ENCODE results near the gene VPS26C.

VPS26C gene

DNA sequence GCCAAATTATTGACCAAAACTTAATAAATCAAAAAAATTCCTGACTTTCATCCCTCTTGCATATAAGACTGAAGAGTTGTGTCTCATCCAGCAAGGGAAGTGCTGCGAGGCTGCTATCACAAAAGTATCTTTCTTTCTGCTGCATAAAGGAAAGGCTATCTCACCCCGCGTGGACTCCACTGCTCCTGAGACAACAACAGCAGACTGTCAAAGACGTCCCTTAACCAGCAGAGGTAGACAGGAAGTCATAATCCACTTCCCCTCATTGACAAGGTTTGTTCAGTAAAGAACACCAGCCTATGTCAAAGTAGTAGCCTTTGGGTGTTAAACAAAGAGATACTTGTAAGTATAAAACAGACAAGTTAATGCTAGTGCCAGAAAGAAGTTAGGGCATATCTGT, 29.4 kb downstream of the VPS26C start:
- H3K4me3 ChIP-seq (ENCODE audit: low read length), result no peak overlapping the region
- DNase-seq (ENCODE audit: low read depth), result no peak
- TF ChIP-seq, protein P1, sequence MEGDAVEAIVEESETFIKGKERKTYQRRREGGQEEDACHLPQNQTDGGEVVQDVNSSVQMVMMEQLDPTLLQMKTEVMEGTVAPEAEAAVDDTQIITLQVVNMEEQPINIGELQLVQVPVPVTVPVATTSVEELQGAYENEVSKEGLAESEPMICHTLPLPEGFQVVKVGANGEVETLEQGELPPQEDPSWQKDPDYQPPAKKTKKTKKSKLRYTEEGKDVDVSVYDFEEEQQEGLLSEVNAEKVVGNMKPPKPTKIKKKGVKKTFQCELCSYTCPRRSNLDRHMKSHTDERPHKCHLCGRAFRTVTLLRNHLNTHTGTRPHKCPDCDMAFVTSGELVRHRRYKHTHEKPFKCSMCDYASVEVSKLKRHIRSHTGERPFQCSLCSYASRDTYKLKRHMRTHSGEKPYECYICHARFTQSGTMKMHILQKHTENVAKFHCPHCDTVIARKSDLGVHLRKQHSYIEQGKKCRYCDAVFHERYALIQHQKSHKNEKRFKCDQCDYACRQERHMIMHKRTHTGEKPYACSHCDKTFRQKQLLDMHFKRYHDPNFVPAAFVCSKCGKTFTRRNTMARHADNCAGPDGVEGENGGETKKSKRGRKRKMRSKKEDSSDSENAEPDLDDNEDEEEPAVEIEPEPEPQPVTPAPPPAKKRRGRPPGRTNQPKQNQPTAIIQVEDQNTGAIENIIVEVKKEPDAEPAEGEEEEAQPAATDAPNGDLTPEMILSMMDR (IDR thresholded peaks at IDR 0.05; ENCODE audit: insufficient read depth, low read depth, low read length, missing control alignments), result no peak

DNA sequence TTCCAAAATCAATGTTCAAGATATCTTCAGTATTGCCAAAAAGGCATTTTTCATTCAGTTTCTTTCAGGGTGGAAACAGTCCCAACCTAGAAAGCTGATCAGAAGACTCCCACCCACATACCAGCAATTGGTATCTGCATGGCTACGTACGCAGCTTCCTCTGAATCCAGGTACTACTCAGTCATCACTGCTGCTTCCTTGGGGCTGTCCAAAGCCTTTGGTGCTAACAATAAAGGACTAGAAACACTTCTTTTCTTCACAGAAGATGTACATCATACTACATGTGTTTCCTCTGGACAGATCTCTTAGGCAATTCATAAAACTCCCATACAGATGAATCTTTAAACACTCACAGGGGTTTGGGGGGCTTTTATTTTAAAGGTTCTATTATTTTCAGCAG, 29.8 kb downstream of the VPS26C start:
- no peak overlapping the region for H3K4me3 ChIP-seq (ENCODE audit: low read length)
- DNase-seq (ENCODE audit: low read depth), result no peak
- TF ChIP-seq, protein P1 (IDR thresholded peaks at IDR 0.05; ENCODE audit: insufficient read depth, low read depth, low read length, missing control alignments), result no peak

DNA sequence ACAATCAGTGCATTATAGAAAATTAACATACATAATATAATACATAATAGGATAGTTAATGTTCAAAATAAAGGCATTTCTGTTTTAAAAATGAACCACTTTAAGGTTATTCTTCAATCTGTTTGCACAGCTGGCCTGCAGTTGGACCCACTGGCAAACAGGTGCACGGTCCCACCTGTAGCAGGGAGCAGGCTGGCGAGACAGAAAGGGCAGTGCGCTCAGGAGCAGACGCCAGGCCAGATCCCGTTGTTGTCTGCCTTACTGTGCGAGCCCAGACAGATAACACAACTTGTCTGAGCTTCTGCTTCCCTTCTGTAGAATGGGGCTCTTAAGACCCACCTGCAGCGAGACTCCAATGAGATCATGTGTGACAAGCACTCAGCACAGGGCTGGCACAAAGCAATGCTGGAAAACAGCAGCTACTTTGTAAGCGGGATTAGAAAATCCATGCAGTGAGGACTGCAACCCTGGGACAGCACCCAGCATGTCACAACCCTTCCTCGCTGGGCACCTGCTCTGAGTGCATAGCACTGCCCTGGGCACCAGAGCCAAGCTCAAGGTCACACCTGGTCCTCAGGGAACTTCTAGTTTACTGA, 33.5 kb downstream of the VPS26C start:
- no peak for DNase-seq (ENCODE audit: low read depth)
- TF ChIP-seq, protein P1 (IDR thresholded peaks at IDR 0.05; ENCODE audit: insufficient read depth, low read depth, low read length, missing control alignments), result no peak

DNA sequence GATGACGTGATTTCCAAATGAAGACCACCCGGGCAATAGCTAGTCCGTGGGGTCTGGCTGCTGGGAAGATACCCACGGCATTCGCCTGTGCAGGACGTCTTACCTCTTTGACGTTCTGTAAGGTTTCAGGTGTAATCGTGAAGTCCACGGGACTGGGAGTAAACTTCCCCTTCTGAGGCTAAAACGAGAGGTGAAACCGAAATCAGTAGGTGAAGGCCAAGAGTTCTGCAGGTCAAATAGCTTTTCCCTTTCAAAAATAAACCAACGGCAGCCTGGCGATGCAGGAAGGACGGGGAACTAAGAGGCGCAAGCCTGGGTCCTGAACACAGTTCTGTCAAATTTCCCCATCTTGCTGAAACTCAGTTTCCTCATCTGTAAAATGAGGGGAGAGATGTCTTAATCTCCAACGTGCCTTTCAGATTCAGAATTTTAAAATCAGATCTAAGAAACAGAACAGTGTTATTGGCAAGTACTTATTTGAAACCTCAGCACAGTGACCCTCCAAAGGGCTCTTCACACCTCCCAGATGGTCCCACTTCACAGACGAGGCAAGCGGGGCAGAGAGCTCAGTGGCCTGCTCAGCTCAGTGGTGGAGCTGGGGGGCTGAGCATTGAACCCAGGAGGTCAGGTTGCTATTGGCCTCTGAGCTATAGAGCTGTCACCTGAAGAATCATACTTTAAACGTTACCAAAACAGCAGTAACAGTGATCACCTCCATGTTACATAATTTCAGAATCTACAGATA, 34.7 kb downstream of the VPS26C start:
- H3K4me3 ChIP-seq (ENCODE audit: low read length), result no peak overlapping the region
- no peak for DNase-seq (ENCODE audit: low read depth)
- TF ChIP-seq, protein P1 (IDR thresholded peaks at IDR 0.05; ENCODE audit: insufficient read depth, low read depth, low read length, missing control alignments), result no peak

More for the DNA sequence above, 33.5 kb downstream of the VPS26C start:
- H3K4me3 ChIP-seq (ENCODE audit: low read length), result no peak overlapping the region

DNA sequence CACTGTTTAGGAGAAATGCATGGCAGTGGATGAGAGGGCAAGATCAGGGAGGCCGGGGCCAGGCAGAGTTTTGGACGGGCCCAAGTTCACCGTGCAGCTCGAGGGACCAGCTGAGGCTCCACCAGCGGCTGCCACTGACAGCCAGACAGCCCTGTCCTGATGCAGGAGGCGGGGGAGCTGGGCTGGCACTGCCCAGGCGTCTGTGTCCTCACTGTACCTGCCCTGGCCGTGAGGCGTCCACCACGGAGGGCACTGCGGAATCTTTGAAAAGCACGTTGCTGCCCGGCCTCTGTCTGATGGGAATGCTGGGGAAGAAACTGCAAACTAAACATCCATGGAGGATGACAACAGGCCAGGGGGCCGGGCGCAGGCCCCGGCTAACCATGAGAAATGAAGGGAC, 35.5 kb downstream of the VPS26C start:
- TF ChIP-seq, protein P1 (IDR thresholded peaks at IDR 0.05; ENCODE audit: insufficient read depth, low read depth, low read length, missing control alignments), result no peak
- no peak for DNase-seq (ENCODE audit: low read depth)
- H3K4me3 ChIP-seq (ENCODE audit: low read length), result no peak overlapping the region

DNA sequence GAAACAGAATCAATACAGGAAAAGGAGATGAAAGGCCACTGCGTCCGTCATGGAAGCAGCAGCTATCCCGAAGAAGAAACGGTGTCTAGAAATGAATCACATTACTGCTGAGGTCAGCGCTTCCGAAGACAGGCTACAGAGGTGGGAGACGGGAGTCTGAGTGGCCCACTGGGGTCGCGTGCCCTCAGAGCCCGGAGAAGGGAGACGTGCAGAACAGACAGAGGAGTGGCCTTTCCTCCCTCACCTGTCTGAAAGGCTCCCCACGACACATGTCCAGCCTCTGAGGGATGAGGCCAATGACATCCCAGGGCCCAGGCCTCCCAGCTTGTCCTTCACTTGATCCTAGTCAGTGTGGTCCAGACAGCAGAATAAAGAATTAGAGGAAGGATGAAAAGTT, 35.9 kb downstream of the VPS26C start:
- H3K4me3 ChIP-seq (ENCODE audit: low read length), result no peak overlapping the region
- DNase-seq (ENCODE audit: low read depth), result no peak
- TF ChIP-seq, protein P1 (IDR thresholded peaks at IDR 0.05; ENCODE audit: insufficient read depth, low read depth, low read length, missing control alignments), result no peak

Measured in epithelial cell of esophagus (primary cell).